ENCODE results near the gene CACHD1.

DNA sequence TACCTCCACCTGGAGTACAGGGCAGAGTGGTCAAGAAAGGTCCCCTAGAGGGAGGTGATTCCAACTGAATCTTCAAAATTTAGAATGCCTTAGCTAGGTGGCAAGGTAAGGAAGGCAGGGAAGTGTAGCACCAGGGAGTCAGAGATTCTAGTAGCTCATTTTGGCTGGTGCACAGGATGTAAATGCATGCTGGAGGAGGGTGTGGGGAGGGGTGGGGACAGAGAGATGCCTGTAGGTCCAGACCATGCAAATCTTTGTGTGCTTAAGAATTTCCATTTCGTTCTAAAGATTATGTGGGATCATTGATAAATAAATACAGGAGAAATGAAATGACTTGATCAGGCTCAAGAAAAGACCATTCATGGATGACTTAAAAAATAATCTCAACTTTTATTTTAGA, 11.0 kb upstream of the CACHD1 start:
- TF ChIP-seq, protein P1, sequence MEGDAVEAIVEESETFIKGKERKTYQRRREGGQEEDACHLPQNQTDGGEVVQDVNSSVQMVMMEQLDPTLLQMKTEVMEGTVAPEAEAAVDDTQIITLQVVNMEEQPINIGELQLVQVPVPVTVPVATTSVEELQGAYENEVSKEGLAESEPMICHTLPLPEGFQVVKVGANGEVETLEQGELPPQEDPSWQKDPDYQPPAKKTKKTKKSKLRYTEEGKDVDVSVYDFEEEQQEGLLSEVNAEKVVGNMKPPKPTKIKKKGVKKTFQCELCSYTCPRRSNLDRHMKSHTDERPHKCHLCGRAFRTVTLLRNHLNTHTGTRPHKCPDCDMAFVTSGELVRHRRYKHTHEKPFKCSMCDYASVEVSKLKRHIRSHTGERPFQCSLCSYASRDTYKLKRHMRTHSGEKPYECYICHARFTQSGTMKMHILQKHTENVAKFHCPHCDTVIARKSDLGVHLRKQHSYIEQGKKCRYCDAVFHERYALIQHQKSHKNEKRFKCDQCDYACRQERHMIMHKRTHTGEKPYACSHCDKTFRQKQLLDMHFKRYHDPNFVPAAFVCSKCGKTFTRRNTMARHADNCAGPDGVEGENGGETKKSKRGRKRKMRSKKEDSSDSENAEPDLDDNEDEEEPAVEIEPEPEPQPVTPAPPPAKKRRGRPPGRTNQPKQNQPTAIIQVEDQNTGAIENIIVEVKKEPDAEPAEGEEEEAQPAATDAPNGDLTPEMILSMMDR (IDR thresholded peaks at IDR 0.05): no peak
- TF ChIP-seq, protein P2, sequence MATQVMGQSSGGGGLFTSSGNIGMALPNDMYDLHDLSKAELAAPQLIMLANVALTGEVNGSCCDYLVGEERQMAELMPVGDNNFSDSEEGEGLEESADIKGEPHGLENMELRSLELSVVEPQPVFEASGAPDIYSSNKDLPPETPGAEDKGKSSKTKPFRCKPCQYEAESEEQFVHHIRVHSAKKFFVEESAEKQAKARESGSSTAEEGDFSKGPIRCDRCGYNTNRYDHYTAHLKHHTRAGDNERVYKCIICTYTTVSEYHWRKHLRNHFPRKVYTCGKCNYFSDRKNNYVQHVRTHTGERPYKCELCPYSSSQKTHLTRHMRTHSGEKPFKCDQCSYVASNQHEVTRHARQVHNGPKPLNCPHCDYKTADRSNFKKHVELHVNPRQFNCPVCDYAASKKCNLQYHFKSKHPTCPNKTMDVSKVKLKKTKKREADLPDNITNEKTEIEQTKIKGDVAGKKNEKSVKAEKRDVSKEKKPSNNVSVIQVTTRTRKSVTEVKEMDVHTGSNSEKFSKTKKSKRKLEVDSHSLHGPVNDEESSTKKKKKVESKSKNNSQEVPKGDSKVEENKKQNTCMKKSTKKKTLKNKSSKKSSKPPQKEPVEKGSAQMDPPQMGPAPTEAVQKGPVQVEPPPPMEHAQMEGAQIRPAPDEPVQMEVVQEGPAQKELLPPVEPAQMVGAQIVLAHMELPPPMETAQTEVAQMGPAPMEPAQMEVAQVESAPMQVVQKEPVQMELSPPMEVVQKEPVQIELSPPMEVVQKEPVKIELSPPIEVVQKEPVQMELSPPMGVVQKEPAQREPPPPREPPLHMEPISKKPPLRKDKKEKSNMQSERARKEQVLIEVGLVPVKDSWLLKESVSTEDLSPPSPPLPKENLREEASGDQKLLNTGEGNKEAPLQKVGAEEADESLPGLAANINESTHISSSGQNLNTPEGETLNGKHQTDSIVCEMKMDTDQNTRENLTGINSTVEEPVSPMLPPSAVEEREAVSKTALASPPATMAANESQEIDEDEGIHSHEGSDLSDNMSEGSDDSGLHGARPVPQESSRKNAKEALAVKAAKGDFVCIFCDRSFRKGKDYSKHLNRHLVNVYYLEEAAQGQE (IDR thresholded peaks at IDR 0.05; ENCODE audit: insufficient read depth in 1 of 2, low read depth in 2 of 2, low read length in 1 of 2): no peak
- TF ChIP-seq POLR2AphosphoS5 (IDR thresholded peaks at IDR 0.05; ENCODE audit: low read depth, low read length) (no peak), SIN3A (IDR thresholded peaks at IDR 0.05; ENCODE audit: borderline replicate concordance, insufficient read depth, low read depth, low read length) (no peak)
